OCI-LY7 (cell line): Measurements from ENCODE around the gene MTG2.

Source experiments
- CTCF ChIP-seq: fragments of 200-600 bp; sonication (generic); conservative IDR thresholded peaks from 2 replicates; pipeline ENCODE4 v1.5.1; 2014; ENCODE audit warnings: mild to moderate bottlenecking, antibody characterized with exemption, low read length, moderate library complexity, mixed read lengths
- EZH2phosphoT487 ChIP-seq: fragments of 200-600 bp; sonication (generic); IDR thresholded peaks from 2 replicates; pipeline ENCODE4 v1.6.1; 2018; ENCODE audit warnings: low read depth, borderline replicate concordance, mild to moderate bottlenecking, mixed run types, antibody characterized with exemption, low read length, moderate library complexity, mixed read lengths

GRCh38 chr20:62168061-62168460 is 14.8 kb upstream of the MTG2 start:
- no peak for TF ChIP-seq CTCF
- TF ChIP-seq EZH2phosphoT487 = no peak
